Measurements from ENCODE around the gene LIMA1. TPM values are rescaled to one million over a fixed set of nuclear protein-coding genes. Genes with fewer than 3 reads are reported as not detected.

LIMA1 gene
- total RNA-seq, 8 experiments from 2014 or later, result 4.7 to 66.5 (median 14.8) TPM

GRCh38 chr12:50185970-50186663, 97.2 kb downstream of the LIMA1 start:
- Histone ChIP-seq H3K4me1 (replicated peaks in 1 of 2) (no peaks in the 10 kb centered on the region), H3K4me3 (no peak overlapping the region), H3K27ac (no peak overlapping the region)
- 46 to 100% (median 92%) methylated on average over 1 to 6 of the region's 6 CpGs; no CpG with 5 or more reads in 1 of the 10 experiments for WGBS, 10 experiments
- in situ Hi-C loops (cut with MboI; ENCODE audit: low pct_unique_long_range_greater_than_20kb in 2 of 9, low sequenced_read_pairs in 9 of 9, unreplicated experiment in 9 of 9), result no loop called here
- no peak for ATAC-seq (replicated peaks in 6 of 8)

DNA sequence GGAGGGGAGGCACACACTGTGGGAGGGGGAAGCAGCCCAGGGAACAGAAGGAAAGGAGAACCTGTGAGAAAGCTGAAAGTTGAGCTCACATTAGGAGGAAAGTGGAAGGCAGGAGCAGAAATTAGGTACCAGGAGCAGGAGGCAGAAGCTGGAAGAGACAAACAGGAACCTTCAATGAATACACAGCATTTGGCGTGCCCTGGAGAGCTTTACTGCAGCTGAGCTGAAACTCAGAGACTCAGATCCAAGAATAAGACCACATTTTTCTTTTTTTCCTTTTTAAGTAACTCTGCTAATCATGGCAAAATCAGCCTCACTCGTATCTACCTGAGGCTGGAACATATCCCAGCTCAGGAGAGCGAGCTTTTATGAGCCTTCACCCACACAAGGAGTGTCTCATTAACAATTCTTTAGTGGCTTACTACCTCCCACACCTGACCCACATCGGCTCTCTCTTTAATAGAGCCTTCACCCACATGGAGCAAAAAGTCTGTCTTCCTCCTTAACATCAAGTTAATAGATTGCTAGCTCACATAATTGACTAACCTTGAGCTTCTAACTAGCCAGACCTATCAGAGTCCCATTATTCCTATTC, 97.9 kb downstream of the LIMA1 start:
- Histone ChIP-seq H3K4me1 (replicated peaks in 1 of 2) (no peaks in the 10 kb centered on the region), H3K27ac (no peak overlapping the region), H3K4me3 (no peak overlapping the region)
- in situ Hi-C loops (cut with MboI; ENCODE audit: low pct_unique_long_range_greater_than_20kb in 2 of 9, low sequenced_read_pairs in 9 of 9, unreplicated experiment in 9 of 9), result no loop called here
- ATAC-seq (replicated peaks in 6 of 8), result no peak
- WGBS, 10 experiments, result 40 to 100% (median 83%) methylated on average over 1 to 3 of the region's 4 CpGs; no CpG with 5 or more reads in 2 of the 10 experiments

DNA sequence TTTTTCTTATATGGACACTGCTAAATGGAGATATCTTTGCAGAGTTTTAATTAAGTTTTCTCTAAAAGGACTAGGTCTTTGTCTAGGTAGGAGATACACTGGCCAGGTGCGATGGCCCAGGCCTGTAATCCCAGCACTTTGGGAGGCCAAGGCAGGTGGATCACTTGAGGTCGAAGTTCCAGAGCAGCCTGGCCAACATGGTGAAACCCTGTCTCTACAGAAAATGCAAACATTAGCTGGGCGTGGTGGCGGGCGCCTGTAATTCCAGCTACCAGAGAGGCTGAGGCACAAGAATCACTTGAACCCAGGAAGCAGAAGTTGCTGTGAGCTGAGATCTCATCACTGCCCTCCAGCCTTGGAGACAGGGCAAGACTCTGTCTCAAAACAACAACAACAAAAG, 99.1 kb downstream of the LIMA1 start:
- Histone ChIP-seq H3K27ac (no peak overlapping the region), H3K4me1 (replicated peaks in 1 of 2) (no peaks in the 10 kb centered on the region), H3K4me3 (no peak overlapping the region)
- 38 to 100% (median 97%) methylated on average over 1 to 5 of the region's 5 CpGs; no CpG with 5 or more reads in 1 of the 10 experiments for WGBS, 10 experiments
- in situ Hi-C loops (cut with MboI; ENCODE audit: low pct_unique_long_range_greater_than_20kb in 2 of 9, low sequenced_read_pairs in 9 of 9, unreplicated experiment in 9 of 9), result no loop called here
- no peak for ATAC-seq (replicated peaks in 6 of 8)

DNA sequence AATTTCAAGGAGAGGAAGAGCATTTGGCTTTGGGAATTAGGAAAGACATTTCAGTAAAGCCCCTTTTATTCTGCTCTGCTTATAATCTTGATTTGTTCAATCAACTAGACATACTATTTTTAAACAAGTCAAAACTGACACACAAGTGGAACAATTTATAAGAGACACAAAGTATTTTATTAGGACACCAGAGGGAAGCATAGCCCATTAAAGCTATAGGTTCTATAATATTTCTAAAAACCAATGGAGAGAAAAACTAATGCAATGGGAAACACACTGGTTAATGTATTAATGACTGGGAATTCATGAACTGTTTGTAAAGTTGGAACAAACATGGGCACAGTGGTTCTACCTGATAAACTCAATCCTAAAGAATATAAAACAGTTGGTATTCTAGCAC, 100.9 kb downstream of the LIMA1 start:
- in situ Hi-C loops (cut with MboI; ENCODE audit: low pct_unique_long_range_greater_than_20kb in 2 of 9, low sequenced_read_pairs in 9 of 9, unreplicated experiment in 9 of 9), result no loop called here
- Histone ChIP-seq H3K4me3 (no peak overlapping the region), H3K4me1 (replicated peaks in 1 of 2) (no peaks in the 10 kb centered on the region), H3K27ac (no peak overlapping the region)
- ATAC-seq (replicated peaks in 6 of 8), result no peak

DNA sequence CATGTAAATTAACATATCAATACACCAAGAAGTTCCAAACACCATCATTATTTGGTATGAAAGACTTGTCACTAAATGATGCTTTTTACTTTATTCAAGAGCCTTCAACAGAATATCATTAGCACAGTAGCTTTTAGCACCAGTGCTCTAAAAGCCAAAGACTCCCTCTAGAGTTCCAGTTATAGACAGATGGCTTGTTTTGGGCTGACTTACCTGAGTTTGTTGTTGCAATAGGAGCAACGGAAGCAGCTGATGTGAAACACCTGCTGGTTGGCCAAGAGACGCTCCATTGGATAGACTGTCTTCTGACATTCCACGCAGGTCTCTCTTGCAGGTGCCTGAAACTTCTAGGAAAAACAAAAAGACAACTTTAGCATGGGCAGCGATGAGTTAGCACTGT, 101.6 kb downstream of the LIMA1 start:
- no peak for ATAC-seq (replicated peaks in 6 of 8)
- in situ Hi-C loops (cut with MboI; ENCODE audit: low pct_unique_long_range_greater_than_20kb in 2 of 9, low sequenced_read_pairs in 9 of 9, unreplicated experiment in 9 of 9), result no loop called here

DNA sequence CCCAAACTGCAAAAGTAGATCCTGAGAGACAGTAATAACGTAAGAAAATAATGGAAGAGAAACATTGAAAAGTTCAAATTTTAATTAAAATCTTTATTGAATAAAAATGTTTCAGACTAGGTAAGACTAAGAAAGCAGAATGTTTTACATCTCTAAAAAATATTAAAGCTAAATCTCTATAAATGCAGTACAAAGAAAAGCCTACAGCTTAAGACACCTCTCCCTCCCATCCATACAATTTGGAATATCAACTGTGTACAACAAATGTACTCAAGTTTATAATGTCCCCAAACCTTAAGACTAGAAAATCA, 107.6 kb downstream of the LIMA1 start:
- 0 to 60% (median 7%) methylated on average over 1 of the region's 1 CpG for WGBS, 10 experiments
- ATAC-seq (replicated peaks in 6 of 8), result no peak
- no peaks in the 10 kb centered on the region for H3K4me1 ChIP-seq (replicated peaks in 1 of 2)
- no peak overlapping the region for H3K27ac ChIP-seq
- in situ Hi-C loops (cut with MboI; ENCODE audit: low pct_unique_long_range_greater_than_20kb in 2 of 9, low sequenced_read_pairs in 9 of 9, unreplicated experiment in 9 of 9), result loop anchor here in 4 of 9 experiments (10.0 kb wide), 3 partner anchors 91 to 201 kb away; partner anchors contain the start of genes AQP6 (in 2 of the 4) and SMARCD1 (in 1 of the 4)
- H3K4me3 ChIP-seq, result no peak overlapping the region

More for the DNA sequence above, 101.6 kb downstream of the LIMA1 start:
- H3K4me1 ChIP-seq (replicated peaks in 1 of 2), result no peaks in the 10 kb centered on the region
- H3K4me3 ChIP-seq, result no peak overlapping the region
- no peak overlapping the region for H3K27ac ChIP-seq
- 60 to 100% (median 86%) methylated on average over 1 to 4 of the region's 4 CpGs; no CpG with 5 or more reads in 3 of the 10 experiments for WGBS, 10 experiments

DNA sequence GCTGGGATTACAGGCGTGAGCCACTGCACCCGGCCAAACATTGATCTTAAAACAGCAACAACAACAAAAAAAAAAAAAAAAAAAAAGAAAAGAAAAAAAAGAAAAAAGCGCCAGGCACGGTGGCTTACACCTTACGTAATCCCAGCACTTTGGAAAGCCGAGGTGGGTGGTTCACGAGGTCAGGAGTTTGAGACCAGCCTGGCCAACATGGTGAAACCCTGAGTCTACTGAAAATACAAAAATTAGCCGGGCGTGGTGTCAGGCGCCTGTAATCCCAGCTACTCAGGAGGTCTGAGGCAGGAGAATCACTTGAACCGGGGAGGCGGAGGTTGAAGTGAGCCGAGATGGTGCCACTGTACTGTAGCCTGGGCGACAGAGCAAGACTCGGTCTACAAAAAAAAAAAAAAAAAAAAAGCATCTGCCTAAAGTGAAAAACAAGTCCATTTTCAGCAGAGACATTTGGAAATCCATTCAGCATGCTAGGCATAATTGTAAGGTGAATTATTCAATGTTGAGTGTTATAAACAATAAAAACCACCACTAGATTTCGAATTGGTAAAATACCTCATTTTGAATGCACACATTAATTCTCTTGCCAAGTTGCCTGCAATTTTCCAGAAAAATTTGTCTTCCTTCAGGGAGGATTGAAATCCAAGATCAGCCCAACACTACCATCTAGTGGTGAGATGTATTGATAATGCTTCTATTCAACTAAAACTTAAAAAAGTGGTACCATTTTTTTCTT, 108.2 kb downstream of the LIMA1 start:
- no peak overlapping the region for H3K27ac ChIP-seq
- in situ Hi-C loops (cut with MboI; ENCODE audit: low pct_unique_long_range_greater_than_20kb in 2 of 9, low sequenced_read_pairs in 9 of 9, unreplicated experiment in 9 of 9), result loop anchor here in 4 of 9 experiments (10.0 kb wide), 3 partner anchors 90 to 200 kb away; partner anchors contain the start of genes AQP6 (in 2 of the 4) and SMARCD1 (in 1 of the 4)
- ATAC-seq (replicated peaks in 6 of 8), result peak in 5 of 8 experiments; percentile 29 to 79 (median 63)
- no peak overlapping the region for H3K4me3 ChIP-seq
- H3K4me1 ChIP-seq (replicated peaks in 1 of 2), result no peaks in the 10 kb centered on the region
- WGBS, 10 experiments, result 0 to 83% (median 64%) methylated on average over 1 to 16 of the region's 16 CpGs

DNA sequence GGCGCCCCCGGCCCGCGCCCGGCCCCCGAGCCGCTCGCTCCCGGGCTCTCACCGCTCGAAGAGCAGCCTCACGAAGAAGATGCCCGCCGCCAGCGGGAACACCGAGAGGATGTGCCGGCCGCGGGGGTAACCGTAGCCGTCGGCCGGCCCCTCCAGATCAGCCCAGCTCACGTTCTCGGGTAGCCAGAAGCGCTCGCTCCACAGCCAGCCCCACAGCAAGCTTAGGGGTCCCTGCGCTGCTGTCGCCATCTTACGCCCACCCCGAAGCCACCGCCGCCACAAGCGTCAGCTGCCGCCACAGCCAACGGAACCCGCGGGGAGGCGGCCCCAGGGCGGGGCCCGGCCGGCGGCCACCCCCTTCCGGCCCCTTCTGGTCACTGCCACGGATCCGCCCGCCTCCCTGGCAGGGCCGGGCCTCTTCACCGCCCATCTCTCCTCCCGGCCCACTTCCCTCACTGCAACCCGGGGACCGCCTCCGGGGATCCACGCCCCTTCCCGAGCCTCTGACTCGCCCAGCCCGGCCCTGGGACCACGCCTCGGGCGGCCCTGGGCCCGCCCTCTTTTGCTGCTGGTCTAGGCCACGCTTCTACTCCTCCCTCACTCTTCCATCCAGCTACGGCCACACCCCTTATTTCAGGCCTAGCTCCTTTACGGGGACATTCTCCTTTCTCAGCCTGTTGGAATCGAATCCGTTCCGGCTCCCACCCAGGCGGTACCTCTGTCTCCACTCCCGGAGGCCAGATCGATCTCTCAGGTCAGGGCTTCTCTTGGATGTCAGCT, 116.1 kb downstream of the LIMA1 start, which contains the start of gene CERS5:
CERS5 (minus strand) TSS at position 321 of the 780 bp plus-strand sequence; CDS start at position 249, 72 bp downstream.
- 0 to 8% (median 0%) methylated on average over 1 to 7 of the region's 70 CpGs; no CpG with 5 or more reads in 3 of the 10 experiments for WGBS, 10 experiments
- in situ Hi-C loops (cut with MboI; ENCODE audit: low pct_unique_long_range_greater_than_20kb in 2 of 9, low sequenced_read_pairs in 9 of 9, unreplicated experiment in 9 of 9), result no loop called here
- Histone ChIP-seq H3K4me1 (replicated peaks in 1 of 2) (peaks cover 0 to 11% of the 10 kb centered on the region in 2 donors), H3K27ac (peak within 1 kb of the TSS; percentile 91 to 97), H3K4me3 (peak within 1 kb of the TSS; percentile 51 to 96 (median 77))
- ATAC-seq (replicated peaks in 6 of 8), result peak; percentile 94 to 98 (median 97)

- in situ Hi-C loops (cut with MboI; ENCODE audit: low pct_unique_long_range_greater_than_20kb in 2 of 9, low sequenced_read_pairs in 9 of 9, unreplicated experiment in 9 of 9), result no loop called here
- Histone ChIP-seq H3K4me1 (replicated peaks in 1 of 2) (peaks cover 0 to 11% of the 10 kb centered on the region in 2 donors), H3K4me3 (peak overlapping the region; percentile 51 to 96 (median 77)), H3K27ac (peak overlapping the region; percentile 91 to 97)
- WGBS, 10 experiments, result 0% methylated on average over 1 to 5 of the region's 12 CpGs; no CpG with 5 or more reads in 8 of the 10 experiments
- ATAC-seq (replicated peaks in 6 of 8), result peak in 2 of 8 experiments; percentile 22 to 31
Observed at GRCh38 chr12:50166799-50167048, 116.6 kb downstream of the LIMA1 start.

- Histone ChIP-seq H3K4me3 (no peak overlapping the region), H3K27ac (no peak overlapping the region), H3K4me1 (replicated peaks in 1 of 2) (peaks cover 0 to 11% of the 10 kb centered on the region in 2 donors)
- 85 to 100% (median 96%) methylated on average over 2 to 18 of the region's 20 CpGs; no CpG with 5 or more reads in 1 of the 10 experiments for WGBS, 10 experiments
- in situ Hi-C loops (cut with MboI; ENCODE audit: low pct_unique_long_range_greater_than_20kb in 2 of 9, low sequenced_read_pairs in 9 of 9, unreplicated experiment in 9 of 9), result no loop called here
- ATAC-seq (replicated peaks in 6 of 8), result no peak
Observed at GRCh38 chr12:50164963-50165362, 118.4 kb downstream of the LIMA1 start.

DNA sequence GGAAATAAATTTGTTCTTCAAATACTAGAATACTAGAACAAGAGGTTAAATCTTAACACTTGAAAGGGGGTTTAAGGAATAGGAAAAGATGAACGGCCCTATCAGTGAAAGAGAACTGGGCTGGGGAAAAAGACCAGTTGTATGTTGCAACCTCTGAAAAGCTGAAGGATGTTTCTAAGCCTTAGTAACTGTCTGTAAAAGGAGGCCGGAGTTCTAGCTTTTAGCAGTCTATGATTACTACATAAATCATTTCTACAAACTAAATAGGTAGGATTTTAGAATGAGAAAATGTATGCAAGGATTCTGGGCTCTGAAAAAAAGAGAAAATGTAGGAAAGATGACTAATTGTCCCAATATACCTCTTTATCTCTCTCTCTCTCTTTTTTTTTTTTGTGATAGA, 121.1 kb downstream of the LIMA1 start:
- Histone ChIP-seq H3K27ac (no peak overlapping the region), H3K4me3 (no peak overlapping the region), H3K4me1 (replicated peaks in 1 of 2) (peaks cover 0 to 11% of the 10 kb centered on the region in 2 donors)
- WGBS, 10 experiments, result 33 to 100% (median 95%) methylated on average over 1 to 2 of the region's 2 CpGs; no CpG with 5 or more reads in 3 of the 10 experiments
- no peak for ATAC-seq (replicated peaks in 6 of 8)
- in situ Hi-C loops (cut with MboI; ENCODE audit: low pct_unique_long_range_greater_than_20kb in 2 of 9, low sequenced_read_pairs in 9 of 9, unreplicated experiment in 9 of 9), result no loop called here

GRCh38 chr12:50160643-50161042, 122.7 kb downstream of the LIMA1 start:
- ATAC-seq (replicated peaks in 6 of 8), result no peak
- in situ Hi-C loops (cut with MboI; ENCODE audit: low pct_unique_long_range_greater_than_20kb in 2 of 9, low sequenced_read_pairs in 9 of 9, unreplicated experiment in 9 of 9), result no loop called here
- Histone ChIP-seq H3K4me1 (replicated peaks in 1 of 2) (peaks cover 0 to 4% of the 10 kb centered on the region in 2 donors), H3K27ac (no peak overlapping the region), H3K4me3 (no peak overlapping the region)

GRCh38 chr12:50157259-50157658, 126.1 kb downstream of the LIMA1 start:
- no peaks in the 10 kb centered on the region for H3K4me1 ChIP-seq (replicated peaks in 1 of 2)
- 87 to 100% (median 96%) methylated on average over 1 to 2 of the region's 2 CpGs; no CpG with 5 or more reads in 4 of the 10 experiments for WGBS, 10 experiments
- no peak overlapping the region for H3K27ac ChIP-seq
- in situ Hi-C loops (cut with MboI; ENCODE audit: low pct_unique_long_range_greater_than_20kb in 2 of 9, low sequenced_read_pairs in 9 of 9, unreplicated experiment in 9 of 9), result no loop called here
- no peak overlapping the region for H3K4me3 ChIP-seq
- no peak for ATAC-seq (replicated peaks in 6 of 8)

Data from motor neuron (in vitro differentiated cells).